GM19023 (cell line): ENCODE results near the gene PLCL2.

Source experiments
- ATAC-seq: cut with Tn5 transposase; IDR thresholded peaks from one replicate; pipeline ENCODE4 v1.9.1; 2021; ENCODE audit warnings: mild to moderate bottlenecking, moderate library complexity; ENCODE audit not compliant: unreplicated experiment

PLCL2 gene

DNA sequence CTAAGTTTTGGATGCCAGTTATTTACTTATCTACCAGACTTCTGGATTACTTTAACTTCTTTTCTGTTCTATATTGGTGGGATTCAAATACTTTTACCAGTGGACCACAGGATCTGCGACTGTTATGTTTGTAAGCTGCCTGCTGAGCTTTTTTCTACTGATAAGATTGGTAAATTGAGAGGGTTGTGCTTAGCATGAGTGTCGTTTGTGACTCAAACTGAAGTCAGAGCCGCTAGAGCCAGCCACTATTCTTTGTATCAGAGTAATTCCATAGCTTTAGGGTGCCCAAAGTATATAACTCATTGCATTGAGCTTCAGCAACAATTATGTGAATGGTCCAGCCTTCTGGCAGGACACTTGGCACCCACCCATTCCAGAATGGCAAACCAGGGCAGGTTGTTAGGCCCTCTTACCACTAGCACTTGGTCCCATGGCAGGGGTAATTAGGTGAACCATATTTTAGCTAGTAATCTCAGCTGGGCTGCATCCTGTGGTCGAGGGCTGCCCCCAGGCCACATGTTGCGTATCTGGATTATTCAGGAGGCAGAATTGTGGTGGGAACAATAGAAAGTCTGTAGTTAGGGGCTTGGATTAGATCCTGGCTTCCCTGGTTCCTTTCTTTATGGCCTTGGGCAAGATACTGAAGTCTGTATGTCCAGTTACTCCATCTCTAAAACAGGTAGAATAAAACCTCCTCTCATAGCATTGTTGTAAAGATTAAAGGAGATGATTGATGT lies 6.0 kb downstream of the PLCL2 start:
- no peak for ATAC-seq

DNA sequence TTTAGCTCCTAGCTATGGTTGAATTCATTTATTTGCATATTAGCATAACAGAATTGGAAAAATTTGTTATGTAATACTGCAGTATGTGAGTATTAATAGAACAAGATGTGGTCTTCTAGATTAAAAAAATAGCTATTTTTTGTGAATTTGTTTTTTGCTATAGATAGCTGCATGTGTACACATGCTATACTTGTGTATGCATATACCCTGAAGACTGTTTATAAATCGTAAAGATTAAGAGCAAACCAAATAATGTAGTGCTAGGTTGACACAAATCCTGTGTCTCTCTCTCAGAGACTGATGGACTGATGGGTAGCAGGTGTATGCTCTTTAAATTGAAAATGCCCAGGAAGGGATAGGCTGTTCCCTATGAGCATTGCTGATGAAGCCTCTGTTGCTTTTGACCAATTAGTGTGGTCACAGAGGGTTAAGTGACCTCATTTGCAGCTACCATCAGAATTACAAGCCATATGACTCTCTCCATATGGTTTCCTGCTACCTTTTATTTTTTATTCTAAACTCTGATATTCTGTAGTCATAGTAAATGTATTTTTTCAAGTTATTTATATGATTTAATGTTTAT lies 9.0 kb downstream of the PLCL2 start:
- ATAC-seq, result no peak

- ATAC-seq, result no peak
These were observed 11.4 kb downstream of the PLCL2 start for GRCh38 chr3:16896094-16896627.

DNA sequence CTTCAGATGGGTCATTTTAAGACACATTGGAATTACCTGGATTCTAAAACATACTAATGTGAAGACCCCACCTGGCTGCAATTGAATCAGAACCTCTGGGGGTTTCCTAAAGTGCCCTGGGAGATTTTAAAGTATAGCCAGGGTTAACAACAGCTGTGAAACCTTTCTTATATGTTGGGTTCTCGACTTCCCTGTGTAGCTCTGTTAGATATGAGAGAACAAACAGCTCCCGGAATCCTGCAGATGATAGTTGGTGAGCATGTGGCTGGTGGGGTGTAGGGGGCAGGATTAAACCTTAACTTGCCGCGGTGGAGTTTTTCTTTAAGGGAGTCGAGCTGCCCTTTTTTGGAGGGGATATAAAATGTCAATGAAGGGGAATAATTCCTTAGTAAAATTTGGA lies 12.1 kb downstream of the PLCL2 start:
- no peak for ATAC-seq

GRCh38 chr3:16897254-16897926 lies 12.6 kb downstream of the PLCL2 start:
- ATAC-seq, result peak; percentile 70

GRCh38 chr3:16898595-16899395 lies 14.0 kb downstream of the PLCL2 start:
- no peak for ATAC-seq

GRCh38 chr3:16899919-16900318 lies 15.2 kb downstream of the PLCL2 start:
- ATAC-seq, result no peak

DNA sequence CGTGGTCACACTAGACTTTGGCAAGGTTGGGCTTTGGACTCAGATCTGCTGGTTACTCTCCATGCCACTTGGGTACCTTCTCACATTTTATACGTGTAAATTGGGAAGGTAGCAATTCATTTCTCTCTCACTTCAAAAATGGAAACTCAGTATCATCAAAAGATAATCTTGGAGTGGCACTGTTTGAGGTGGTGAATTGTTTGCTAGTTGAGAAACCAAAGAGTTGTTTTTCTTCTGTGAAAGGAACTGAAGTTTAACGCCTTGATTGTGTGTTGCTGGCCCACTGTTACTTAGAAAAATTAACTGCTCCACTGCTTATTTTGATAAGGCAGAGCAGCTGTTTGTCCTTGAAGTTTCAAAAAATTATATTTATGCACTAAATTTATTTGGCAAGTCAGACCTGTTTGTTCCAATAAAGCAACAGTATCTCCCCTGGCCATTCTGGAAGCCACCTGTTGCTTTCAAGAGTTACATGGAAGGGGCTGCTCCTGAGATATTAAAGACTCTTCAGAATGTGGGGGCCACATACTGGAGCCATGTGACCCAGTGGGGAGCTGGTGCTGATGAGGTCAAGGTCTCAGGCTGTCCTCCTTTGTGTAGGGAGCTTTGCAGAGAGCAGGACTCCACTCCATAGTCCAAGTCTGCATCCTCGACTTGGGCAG lies 16.2 kb downstream of the PLCL2 start:
- ATAC-seq, result no peak

DNA sequence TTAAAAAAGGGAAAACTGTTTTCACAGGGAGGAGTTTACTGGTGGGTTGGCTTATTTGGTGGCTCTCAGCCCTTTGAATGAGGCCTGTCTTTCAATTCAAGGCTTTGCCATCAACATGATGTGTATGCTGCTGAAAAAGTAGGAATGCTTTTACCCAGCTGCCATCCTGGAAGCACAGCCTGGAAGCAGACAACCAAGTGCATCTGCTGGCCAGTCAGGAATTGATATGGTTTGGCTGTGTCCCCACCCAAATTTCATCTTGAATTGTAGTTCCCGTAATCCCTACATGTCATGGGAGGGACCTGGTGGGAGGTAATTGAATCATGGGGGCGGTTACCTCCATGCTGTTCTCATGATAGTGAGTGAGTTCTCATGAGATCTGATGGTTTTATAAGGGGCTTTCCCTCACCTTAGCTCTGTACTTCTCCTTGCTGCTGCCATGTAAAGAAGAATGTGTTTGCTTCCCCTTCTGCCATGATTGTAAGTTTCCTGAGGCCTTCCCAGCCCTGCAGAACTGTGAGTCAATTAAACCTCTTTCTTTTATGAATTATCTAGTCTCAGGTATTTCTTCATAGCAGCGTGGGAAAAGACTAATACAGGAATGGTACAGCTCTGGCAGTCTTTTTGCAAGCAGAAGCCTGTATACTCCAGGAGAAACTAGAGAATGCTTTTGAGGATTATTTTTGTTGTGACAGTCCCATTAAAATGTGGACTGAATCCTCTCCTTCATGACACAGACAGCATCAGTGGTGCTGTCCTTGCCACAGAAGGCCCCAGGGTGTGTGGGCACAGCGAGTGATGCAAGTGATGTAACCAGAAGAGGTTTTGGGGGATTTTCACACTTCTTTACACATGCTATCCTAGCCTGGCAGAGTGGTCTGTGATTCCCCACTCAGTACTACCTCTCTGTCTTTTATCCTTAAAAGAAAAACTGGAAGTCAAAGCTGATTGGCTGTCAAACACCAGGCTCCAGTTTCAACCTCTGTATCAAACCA lies 20.0 kb downstream of the PLCL2 start:
- no peak for ATAC-seq

DNA sequence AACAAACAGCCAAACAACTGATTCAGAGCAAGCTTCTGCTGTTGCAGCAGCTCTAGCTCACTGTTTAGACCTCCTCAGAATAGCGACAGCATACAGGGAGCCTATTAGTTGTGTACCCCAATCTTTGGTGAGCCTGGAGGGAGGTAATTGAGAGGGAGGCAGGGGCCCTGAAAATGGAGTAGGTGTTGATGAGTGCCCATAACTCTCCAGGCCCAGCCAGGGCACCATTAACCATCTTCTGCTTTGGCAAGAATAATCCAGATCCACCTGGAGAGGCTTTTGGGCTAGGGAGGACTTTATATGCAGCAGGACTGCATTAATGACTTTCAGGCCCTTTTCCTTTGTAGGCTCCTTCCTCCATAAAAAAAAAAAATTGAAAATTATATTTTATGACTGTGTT lies 20.9 kb downstream of the PLCL2 start:
- ATAC-seq, result no peak

GRCh38 chr3:16906682-16907081 lies 21.9 kb downstream of the PLCL2 start:
- ATAC-seq, result no peak

DNA sequence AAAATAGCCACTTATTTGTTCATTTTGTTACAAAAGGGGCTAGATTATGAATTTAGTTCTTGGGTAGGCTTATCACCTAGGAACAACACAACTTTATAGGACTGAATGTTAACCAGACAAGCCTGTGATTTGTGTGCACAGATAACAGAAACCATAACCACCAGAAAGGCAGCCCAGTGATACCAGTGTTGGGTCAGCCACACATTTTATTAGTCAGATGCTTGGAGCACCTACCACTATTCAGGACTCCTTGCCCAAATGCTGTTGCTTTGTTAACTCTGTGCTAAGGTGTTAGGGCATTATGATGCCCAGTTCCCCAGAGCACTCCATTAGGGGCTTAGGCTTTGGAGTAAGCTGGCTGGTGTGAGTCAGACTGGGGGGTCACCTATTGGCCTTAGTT lies 22.5 kb downstream of the PLCL2 start:
- peak; percentile 63 for ATAC-seq

GRCh38 chr3:16908016-16908807 lies 23.5 kb downstream of the PLCL2 start:
- ATAC-seq, result no peak

DNA sequence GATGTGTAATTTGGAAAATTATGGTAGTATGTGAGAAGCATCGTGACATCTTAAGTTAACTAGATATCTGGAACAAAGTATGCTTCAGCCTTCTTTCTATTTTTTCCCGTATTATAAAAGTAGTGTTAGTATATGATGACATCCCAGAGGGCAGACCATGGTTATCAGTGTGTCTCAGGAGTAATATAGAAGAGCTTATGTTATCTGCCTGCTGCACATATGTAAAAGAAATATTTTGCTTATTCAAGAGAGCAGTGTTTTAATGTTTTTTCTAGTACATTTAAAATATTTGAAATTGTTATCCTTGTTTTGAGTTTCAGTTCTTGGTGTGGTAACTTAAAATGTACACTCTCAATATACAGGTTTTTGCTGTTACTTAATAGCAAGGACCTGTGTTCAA lies 24.1 kb downstream of the PLCL2 start:
- no peak for ATAC-seq

DNA sequence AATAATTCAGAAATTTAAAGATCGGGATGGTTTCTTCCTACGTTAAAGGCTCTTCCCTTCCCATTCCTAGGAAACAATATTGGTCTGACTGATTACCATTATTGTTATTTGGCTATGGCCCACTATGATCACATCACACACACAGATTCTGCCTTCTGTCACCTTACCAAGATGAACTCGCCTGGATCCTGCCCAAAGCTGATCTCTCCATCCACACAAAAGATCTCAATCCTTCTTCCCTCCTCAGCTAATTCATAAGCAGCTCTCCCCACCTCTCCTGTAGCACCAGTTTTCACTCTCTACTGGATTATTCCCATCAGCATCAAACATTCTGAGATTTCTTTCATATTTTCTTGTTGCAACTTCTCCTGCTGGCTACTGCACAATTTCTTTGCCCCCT lies 25.0 kb downstream of the PLCL2 start:
- ATAC-seq, result no peak

GRCh38 chr3:16910207-16910606 lies 25.5 kb downstream of the PLCL2 start:
- no peak for ATAC-seq

- ATAC-seq, result no peak
These were observed 27.2 kb downstream of the PLCL2 start for GRCh38 chr3:16911916-16912315.

- ATAC-seq, result peak; percentile 96
These were observed 27.9 kb downstream of the PLCL2 start for GRCh38 chr3:16912400-16913263.
